HG03097 (cell line): ENCODE results near the gene STK24.

ENCODE experiments used
- ATAC-seq: cut with Tn5 transposase; IDR thresholded peaks from one replicate; pipeline ENCODE4 v1.9.1; 2021; ENCODE audit not compliant: unreplicated experiment, low FRiP score

The STK24 gene

DNA sequence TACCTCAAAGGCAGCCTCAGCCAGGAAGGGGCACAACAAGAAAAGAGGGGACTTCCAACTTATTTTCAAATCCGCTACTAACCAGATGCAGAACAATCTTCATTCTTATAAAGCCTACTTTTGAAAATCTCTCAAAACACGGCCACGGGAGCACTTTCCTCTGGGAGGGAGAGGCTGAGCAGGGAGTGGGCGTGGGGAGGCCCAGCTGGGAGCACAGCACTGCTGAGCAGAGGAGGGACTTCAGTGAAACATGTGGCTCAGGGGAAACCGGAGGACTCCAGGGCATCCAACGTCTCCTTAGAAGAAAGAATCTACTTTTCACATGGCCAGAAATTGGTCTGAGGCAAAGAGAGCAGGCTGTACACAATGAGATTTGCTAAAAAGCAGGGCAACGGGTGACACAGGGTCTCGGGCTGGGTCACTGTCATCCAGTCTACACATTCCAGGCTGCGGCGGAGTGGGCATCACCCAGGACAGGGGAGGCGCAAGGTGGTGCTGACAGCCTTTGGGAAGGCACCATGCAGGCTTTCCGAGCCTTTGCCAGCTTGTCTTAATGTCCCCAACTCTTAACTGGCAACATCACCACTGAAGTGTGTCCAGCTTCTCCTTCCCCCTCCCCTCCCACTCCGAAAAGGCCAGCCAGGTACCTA is 117.1 kb downstream of the STK24 start:
- no peak for ATAC-seq

DNA sequence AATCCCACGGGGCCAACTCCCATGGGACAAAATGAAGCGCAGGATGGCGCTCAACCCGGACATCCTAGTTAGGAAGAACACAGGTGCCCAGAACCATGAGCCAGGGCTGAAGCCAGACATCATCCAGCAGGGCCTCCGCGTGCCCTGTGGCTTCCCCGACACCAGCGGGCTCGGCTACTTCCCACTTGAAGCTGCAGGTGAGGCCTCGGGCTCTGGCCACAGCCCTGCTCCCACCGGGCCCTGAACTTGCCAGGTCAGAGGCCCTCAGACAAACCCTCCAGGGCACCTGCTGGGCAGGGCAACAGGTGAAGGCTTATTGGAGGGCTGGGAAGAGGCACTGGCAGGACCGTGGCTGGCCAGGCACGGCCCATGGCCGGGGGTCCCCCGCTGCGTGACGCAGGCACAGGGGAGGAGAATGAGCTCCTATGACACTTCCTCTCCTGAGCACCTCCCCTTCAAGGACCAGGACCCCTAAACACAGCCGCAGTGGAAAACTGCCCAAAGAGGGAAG is 117.7 kb downstream of the STK24 start:
- ATAC-seq: no peak

DNA sequence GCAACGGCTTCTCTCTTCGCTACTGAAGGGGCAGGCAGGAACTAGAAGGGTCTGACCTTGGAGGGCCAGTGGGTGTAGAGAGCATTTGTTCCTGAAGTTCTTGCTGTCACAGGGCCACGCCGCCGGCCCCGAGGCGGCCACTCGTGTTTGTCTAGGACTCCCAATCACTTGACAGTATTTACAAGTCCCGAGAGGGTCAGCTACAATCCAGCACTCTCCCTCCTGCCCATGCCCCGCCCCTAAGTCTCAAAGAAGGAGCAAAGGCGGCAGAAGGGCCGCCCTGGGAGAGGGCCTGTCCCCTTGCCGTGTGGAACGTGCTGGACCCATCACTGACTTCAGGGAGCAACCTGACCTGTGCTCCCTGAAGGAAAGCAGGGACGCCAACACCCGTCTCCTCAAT is 118.5 kb downstream of the STK24 start:
- no peak for ATAC-seq

DNA sequence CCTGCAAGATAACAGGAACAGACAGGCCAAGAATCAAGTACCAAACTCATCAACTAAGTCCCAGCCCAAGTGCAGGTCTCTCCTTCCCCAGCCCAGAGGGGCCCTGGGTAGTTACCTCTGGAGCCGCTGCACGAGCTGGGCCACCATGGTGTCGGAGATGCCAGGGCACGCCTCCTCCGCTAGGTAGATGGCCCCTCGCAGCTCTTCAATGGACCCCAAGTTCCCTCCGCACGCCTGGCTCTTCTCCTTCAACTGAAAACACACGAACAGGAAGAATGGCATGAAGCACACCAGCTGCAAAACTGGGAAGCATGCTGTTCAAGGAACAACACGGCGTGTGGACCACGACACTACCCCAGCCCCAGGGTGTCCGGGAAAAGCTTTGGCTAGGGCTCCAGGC is 119.9 kb downstream of the STK24 start:
- no peak for ATAC-seq

DNA sequence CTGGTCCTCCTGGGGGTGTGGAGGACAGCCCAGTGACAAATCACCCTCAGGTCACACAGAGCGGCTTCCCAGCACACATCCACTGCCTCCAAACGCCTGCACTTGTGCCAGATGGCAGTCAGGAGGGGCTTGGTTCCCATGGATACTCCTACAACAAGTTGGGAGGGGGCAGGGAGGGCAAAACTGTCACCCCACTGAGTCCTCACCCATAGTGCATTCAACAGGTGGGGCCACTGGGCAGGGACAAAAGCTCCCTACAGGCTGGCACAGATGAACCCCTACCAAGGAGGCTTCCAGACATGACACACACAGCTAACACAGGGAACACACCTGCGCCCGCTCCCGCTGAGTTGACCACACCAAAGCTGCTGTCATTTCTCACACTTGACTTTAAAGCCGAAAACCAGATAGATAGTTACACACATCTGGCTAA is 120.5 kb downstream of the STK24 start:
- no peak for ATAC-seq

DNA sequence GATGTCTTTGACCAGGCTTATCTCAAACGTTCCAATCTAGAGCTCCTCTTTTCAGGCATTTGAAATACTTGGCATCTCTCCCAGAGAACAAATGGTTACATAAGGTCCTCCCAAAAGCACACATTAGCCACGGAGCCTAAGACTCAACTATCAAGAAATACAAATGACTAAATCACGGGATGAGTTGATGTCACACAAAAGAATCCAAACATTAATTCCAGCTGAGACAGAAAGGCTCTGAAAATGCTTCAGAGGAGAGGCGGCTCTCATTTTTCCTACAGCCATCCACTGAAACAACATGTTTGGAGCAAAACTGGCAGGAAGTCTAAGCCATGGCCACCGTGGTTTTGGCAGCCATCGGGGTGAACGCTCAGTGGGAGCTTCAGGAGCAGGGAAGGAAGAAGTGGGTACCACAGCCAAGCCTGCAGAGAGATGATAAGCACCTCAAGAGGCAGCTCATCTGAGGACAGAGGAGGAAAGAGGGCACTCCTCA is 122.5 kb downstream of the STK24 start:
- no peak for ATAC-seq

DNA sequence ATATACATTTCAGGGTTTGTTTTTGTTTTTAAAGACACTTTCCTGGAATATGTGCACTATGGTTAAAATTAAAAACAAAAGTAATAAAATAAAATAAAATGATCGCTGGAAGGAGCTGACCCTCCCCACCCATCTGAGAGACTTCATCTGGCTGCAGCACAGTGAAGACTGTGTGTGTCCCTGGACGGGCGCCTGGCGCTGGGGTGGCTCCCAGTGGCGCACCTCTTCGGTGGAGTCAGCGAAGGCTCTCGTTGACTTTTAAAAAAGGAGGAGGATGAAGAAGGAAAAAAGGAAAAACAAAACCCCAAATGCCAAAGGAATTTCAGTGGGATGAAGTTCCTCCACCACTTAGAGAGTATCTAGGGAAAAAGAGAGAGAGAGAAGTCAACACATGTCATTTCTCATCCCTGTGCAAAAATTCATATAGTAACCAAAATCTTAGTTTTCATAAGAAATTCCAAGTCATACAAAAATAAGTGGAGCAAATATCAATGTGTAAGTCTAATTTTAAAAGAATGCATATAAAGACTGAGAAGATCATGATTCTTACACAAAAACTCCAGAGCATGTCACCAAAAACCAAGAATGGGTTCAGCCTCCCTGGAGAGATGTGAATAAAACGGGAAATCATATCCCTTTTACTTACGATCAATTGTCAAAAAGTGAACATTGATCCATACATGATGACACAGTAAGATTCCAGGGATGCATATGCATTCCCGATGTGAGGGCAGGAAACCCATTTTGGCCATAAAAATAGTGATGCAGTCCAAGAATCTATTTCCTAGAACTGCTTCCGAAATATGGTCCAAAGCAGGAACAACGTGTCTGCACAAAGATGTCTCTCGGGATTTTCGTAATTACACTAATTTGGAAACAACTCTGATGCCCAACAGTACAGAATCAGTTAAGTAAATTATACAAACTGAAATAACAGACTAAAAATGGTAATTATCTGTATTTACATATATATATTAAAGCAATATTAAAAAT is 123.8 kb downstream of the STK24 start:
- ATAC-seq: no peak

DNA sequence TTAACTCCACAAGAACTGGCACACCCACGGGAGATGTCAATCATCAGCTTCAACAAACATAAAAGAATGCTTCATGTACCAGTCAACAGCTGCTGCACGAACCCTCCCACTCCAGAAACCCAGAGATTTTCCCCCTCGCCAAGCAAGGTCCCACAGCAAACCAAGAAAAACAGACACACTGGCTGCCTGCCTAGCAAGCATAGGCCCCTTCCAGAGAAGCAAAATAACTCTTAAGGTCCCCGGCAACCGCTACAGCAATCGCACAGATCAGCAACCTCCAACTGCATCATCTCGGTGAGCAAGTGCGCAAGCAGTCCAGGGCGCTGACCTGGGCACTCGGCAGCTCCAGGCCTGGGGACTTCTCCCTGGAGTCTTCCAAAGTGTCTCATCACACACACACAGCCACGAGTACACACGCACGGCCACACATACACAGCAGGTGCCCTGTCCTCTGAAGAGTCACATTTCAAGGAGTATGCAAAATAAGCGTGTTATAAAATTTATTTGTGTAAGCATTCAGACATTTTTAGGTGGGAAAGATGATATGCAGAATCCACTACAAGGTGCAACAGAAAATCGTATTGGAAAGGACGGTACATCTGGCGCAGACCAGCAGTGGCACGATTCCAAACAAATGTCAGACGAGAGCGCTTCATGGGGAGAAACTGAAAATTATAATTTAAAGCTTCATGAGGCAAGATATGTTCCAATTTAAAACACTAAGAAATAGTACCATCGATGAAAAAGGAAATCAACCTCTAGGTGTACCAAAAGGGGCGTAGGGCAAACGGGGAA is 125.0 kb downstream of the STK24 start:
- ATAC-seq: no peak

DNA sequence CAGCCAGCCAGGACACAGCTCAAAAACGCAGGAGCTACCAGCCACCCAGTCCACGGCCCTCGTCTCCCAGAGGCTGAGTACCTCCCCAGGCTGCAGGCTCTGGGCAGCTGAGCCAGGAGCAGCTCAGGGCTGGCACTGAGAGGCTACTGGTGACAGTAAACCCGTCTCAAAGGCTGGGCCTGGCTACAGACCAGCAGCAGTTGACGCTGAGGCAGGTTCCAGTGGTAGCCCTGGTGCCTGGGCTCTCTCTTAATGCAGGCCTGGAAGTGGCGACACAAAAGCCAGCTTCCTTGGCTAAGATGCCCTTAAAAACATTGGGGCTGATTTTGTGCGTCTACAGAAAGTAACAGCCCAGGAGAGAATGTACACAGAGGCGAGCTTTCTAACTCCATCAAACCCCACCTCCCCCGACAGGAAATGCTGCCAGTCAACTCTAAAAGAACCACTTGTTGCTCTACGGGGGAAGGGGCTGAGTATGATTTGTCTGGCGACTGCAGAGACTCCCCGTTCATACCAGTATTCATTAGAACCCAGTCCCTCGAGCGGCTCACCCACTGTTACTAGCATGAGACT is 126.3 kb downstream of the STK24 start:
- no peak for ATAC-seq

DNA sequence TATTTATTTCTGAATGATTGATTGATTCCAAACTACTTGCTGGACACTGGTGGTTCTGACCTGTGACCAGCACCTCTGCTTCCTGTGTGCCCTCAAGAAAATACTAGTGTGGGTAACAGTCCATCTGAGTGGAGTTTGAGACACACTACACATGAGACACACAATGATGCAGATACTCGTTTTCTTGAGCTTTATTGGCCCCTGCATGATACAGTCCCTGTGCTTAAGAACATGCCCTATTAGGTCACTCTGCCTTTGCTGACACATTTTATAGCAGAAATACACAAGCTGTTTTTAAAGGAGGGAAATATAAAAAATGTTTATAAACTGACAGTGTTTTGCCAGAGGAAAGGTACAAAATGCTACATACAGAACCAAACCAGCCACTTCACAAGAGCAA is 126.9 kb downstream of the STK24 start:
- no peak for ATAC-seq

DNA sequence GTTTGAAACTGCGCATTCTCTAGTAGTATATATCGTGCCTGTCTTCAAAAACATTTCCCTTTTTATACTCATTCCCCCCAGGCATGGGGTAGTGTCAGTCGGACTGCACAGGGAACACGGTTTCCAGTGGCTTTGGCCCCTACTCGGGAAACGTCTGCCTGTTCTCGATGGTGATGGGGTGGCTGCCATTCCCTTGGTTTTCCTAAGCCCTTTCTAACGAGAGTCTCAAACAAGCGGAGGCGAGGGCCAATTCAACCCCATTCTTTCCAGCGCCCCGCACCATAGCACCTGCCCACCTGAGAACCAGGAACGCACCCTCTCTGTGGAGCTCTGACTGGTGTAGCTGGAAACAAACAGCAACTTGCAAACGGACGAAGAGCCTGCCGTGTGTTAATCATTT is 127.6 kb downstream of the STK24 start:
- ATAC-seq: no peak

DNA sequence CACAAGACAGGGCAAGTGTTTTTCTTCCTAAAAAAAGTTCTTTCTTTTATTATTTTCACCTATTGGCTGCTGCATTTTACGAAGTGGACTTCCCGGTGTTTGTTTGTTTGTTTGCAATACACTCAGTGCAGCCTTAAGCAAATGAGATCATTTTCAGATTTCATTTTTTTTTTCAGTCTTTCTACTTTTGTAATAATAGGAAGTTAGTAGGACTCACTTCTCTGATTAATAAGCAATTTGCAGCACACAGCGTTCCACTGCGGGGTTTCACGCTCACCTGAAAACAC is 128.3 kb downstream of the STK24 start:
- no peak for ATAC-seq

DNA sequence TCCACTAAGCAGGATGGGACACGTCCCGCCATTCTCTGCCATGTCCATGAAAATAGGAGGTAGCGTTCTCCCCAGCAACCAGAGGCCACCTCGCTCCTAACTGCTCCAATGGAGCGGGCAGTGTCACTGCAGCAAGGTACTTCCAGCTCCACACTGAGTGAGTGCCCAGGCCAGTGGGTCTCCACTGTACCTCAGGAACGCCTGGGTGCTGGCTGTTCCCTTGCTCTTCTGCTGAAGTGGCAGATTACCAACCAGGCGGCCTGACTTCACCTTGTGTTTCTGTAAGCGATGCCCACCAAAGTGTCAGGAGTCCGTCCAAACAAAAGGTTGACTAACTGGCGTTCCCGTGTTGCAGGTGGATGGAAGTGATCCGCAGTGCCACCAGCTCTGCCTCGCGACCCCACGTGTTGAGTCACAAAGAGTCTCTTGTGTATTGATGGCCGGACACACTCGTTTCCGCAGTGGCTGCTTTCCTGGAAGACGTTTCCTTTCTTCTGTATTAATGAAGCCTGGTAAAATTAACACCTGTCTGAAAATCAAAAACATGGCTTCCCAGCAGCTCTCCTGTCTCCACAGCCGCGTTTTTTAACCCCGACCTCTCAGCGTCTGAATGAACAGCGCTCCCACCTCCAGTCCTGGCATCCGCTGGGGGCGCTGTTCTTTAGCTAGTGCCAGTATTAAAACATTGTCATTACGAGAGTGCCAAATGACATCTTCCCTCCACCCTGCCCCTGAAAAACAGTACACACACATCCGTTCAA is 128.8 kb downstream of the STK24 start:
- ATAC-seq: no peak

DNA sequence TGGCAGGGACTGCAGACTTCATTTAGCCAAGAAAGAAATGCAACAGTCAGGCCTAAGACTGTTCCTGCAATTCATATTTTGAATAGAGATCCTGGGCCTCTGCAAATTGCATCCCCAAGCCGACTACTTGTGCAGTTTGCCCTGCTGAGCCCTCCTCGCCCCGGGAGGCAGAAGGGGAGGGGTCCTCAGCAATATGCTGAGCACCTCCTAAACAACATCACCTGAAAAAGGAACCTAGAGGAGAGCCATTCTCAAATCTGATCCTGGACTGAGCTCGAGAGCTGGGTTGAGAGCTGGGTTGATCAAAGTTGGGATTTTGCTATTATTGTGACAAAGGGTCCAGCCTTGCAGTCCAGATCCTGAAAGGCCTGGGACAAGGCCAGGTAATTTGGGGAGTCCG is 129.8 kb downstream of the STK24 start:
- ATAC-seq: no peak

DNA sequence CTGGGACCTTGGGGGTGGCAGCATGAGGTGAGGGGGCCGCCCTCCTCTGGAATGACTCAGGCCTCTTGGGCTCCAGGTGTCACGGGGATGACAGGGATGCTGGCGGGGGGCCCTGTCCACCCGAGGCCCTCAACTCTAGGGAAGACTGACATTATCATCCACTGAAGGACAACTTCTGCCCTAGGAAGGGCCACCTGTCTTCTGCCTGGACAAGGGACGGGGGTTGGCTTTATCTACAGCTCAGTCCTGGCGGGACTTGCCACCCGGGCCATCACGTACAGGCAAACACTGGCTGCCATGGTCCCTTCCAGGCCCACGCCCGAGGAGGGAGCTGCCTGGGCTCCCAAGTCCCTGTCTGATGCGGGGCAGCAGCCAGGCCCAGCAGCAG is 130.7 kb downstream of the STK24 start:
- ATAC-seq: no peak

DNA sequence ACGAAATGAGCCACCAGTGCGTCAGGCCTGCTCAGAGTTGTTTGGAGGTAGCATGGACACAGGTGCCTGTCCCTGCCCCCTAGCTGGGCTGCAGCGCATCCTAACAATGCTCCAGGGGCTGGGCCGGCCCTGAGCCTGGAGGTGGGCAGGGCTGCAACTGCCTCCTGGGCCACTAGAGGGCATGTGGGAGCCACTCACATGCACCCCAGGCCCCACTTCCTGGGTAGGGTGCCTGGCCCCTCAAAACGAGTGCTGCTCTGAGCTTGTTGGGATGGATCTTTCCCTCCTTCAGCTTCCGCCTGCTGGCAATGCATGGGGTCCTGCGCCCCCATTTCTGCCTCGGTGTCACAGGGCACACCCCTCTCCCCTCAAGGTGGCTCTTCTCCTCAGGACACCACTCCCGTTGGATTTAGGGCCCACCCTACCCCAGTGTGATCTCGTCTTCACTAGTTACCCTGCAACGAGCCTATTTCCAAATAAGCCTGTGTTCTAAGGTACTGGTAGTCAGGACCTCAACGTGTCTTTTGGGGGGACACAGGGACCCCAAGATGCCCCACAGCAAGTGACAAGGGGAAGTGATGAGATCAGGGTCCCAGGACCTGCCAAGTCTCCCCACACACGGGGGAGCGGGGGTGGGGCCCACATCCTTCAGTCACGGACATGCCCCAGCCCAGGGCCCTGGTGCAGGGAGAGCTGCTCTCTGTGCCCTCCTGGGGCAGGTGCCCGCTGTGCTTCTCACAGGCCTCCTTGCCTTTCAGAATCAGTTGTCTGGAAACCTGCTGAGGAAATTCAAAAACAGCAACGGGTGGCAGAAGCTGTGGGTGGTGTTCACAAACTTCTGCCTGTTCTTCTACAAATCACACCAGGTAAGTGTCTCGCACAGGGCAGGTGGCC is 131.3 kb downstream of the STK24 start:
- peak; percentile 77 for ATAC-seq

DNA sequence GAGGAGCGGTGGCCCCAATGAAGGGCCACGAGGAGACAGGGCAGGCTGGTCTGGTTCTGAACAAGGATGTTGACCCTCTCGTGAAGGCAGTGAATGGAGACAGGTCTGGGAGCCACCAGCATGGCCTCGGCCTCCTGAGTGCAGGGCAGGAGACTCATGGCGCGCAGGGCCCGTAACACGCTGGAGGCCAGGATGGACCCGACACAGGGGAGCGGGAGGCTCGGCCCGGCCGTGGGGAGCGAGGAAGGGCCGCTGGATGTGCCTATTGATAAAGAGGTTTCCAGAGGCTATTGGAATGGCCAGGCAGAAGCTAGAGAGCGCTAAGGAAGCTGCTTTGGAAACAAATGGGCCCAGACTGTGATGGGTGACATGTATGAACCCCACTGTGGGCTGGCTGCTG is 132.5 kb downstream of the STK24 start:
- no peak for ATAC-seq

DNA sequence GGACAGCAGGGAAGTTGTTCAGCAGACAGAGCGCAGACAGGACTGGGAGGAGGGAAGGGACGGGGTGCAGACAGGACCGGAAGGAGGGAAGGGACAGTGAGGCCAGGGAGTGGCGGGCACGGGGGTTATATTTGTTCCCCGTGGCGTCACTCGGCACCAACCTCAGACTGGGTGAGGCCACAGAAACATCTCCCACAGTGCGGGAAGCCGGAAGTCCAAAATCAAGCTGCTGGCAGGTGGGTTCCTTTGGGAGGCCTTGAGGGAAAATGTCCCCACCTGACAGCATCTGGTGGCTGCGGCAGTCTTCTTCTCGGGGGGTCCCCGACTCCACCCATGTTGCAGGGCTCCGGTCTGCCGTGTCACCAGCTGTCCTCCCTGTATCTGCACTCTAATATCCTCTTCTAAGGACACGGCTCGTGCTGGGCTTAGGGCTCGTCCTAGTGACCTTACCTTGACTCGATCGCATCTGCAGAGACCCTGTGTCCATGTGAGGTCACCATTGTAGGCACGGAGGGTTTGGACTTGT is 133.0 kb downstream of the STK24 start:
- ATAC-seq: no peak

DNA sequence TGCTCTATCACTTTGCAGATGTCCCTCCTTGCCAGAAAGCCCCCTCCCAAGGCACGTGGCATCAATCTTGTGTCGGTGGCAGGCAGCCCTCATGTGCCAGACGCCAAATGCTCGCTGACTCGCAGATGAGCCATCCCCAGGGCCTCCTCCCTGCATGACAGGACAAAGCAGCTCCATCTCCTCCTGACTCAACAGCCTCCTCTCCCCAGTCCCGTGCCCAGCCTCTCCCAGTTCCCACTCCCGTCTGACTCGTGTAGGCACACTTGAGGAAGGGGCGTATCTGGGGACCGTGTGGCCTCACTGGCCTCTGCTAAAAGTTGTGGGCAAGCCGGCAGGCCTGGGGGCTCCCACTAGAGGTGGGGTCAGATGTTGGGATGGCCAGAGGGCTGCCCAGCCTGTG is 133.6 kb downstream of the STK24 start:
- no peak for ATAC-seq
